ENCODE data around the gene U2AF1L4.

The U2AF1L4 gene

GRCh38 chr19:35756377-35757230 is 11.4 kb upstream of the U2AF1L4 start, which contains the start of gene HSPB6:
HSPB6 (minus strand) TSS chr19:35757029; CDS start chr19:35757008, 21 bp downstream.
- Histone ChIP-seq H3K4me3 (ENCODE audit: extremely low read depth, insufficient read depth, low read length, poor library complexity, severe bottlenecking) (peak within 1 kb of the TSS; percentile 93), H3K4me1 (ENCODE audit: control insufficient read depth, insufficient read depth, low read length, poor library complexity, severe bottlenecking) (peaks cover 18% of the 10 kb centered on the region), H3K36me3 (ENCODE audit: control insufficient read depth, insufficient read depth, low read length) (peaks cover 63% of the 10 kb centered on the region), H3K9me3 (ENCODE audit: control insufficient read depth, low read length) (no peaks in the 10 kb centered on the region), H3K27ac (ENCODE audit: low read depth, low read length, severe bottlenecking) (peak within 1 kb of the TSS; percentile 98)
- 94 to 96% methylated on average over 32 to 50 of the region's 52 CpGs for WGBS, 2 experiments (ENCODE audit: insufficient coverage in 2 of 2)

- peaks cover 18% of the 10 kb centered on the region for H3K4me1 ChIP-seq (ENCODE audit: control insufficient read depth, insufficient read depth, low read length, poor library complexity, severe bottlenecking)
- no peak overlapping the region for H3K4me3 ChIP-seq (ENCODE audit: extremely low read depth, insufficient read depth, low read length, poor library complexity, severe bottlenecking)
- 76 to 80% methylated on average over 29 to 54 of the region's 74 CpGs for WGBS, 2 experiments (ENCODE audit: insufficient coverage in 2 of 2)
- H3K36me3 ChIP-seq (ENCODE audit: control insufficient read depth, insufficient read depth, low read length): peaks cover 59% of the 10 kb centered on the region
- H3K27ac ChIP-seq (ENCODE audit: low read depth, low read length, severe bottlenecking): peak overlapping the region; percentile 98
- H3K9me3 ChIP-seq (ENCODE audit: control insufficient read depth, low read length): no peaks in the 10 kb centered on the region
These were observed 10.5 kb upstream of the U2AF1L4 start for GRCh38 chr19:35755550-35756376.

- H3K9me3 ChIP-seq (ENCODE audit: control insufficient read depth, low read length): no peaks in the 10 kb centered on the region
These were observed 9.9 kb upstream of the U2AF1L4 start for GRCh38 chr19:35755131-35755549.

GRCh38 chr19:35754370-35755130 is 9.3 kb upstream of the U2AF1L4 start:
- H3K4me3 ChIP-seq (ENCODE audit: extremely low read depth, insufficient read depth, low read length, poor library complexity, severe bottlenecking): no peak overlapping the region
- H3K27ac ChIP-seq (ENCODE audit: low read depth, low read length, severe bottlenecking): no peak overlapping the region
- peaks cover 18% of the 10 kb centered on the region for H3K4me1 ChIP-seq (ENCODE audit: control insufficient read depth, insufficient read depth, low read length, poor library complexity, severe bottlenecking)
- peaks cover 46% of the 10 kb centered on the region for H3K36me3 ChIP-seq (ENCODE audit: control insufficient read depth, insufficient read depth, low read length)
- no peaks in the 10 kb centered on the region for H3K9me3 ChIP-seq (ENCODE audit: control insufficient read depth, low read length)
- WGBS, 2 experiments (ENCODE audit: insufficient coverage in 2 of 2): 91 to 95% methylated on average over 8 to 9 of the region's 13 CpGs

More at GRCh38 chr19:35755131-35755549, 9.9 kb upstream of the U2AF1L4 start:
- peaks cover 52% of the 10 kb centered on the region for H3K36me3 ChIP-seq (ENCODE audit: control insufficient read depth, insufficient read depth, low read length)
- no peak overlapping the region for H3K4me3 ChIP-seq (ENCODE audit: extremely low read depth, insufficient read depth, low read length, poor library complexity, severe bottlenecking)
- no peak overlapping the region for H3K27ac ChIP-seq (ENCODE audit: low read depth, low read length, severe bottlenecking)
- WGBS, 2 experiments (ENCODE audit: insufficient coverage in 2 of 2): 84 to 85% methylated on average over 14 to 17 of the region's 17 CpGs
- peaks cover 18% of the 10 kb centered on the region for H3K4me1 ChIP-seq (ENCODE audit: control insufficient read depth, insufficient read depth, low read length, poor library complexity, severe bottlenecking)

- 98% methylated on average over 18 of the region's 20 CpGs for WGBS, 2 experiments (ENCODE audit: insufficient coverage in 2 of 2)
- Histone ChIP-seq H3K27ac (ENCODE audit: low read depth, low read length, severe bottlenecking) (no peak overlapping the region), H3K9me3 (ENCODE audit: control insufficient read depth, low read length) (no peaks in the 10 kb centered on the region), H3K4me1 (ENCODE audit: control insufficient read depth, insufficient read depth, low read length, poor library complexity, severe bottlenecking) (peaks cover 15% of the 10 kb centered on the region), H3K4me3 (ENCODE audit: extremely low read depth, insufficient read depth, low read length, poor library complexity, severe bottlenecking) (no peak overlapping the region), H3K36me3 (ENCODE audit: control insufficient read depth, insufficient read depth, low read length) (peaks cover 41% of the 10 kb centered on the region)
These were observed 8.6 kb upstream of the U2AF1L4 start for GRCh38 chr19:35753634-35754369.

GRCh38 chr19:35752746-35753350 is 7.6 kb upstream of the U2AF1L4 start:
- H3K27ac ChIP-seq (ENCODE audit: low read depth, low read length, severe bottlenecking): no peak overlapping the region
- H3K9me3 ChIP-seq (ENCODE audit: control insufficient read depth, low read length): no peaks in the 10 kb centered on the region
- H3K36me3 ChIP-seq (ENCODE audit: control insufficient read depth, insufficient read depth, low read length): peaks cover 41% of the 10 kb centered on the region
- H3K4me3 ChIP-seq (ENCODE audit: extremely low read depth, insufficient read depth, low read length, poor library complexity, severe bottlenecking): no peak overlapping the region
- H3K4me1 ChIP-seq (ENCODE audit: control insufficient read depth, insufficient read depth, low read length, poor library complexity, severe bottlenecking): peaks cover 15% of the 10 kb centered on the region
- WGBS, 2 experiments (ENCODE audit: insufficient coverage in 2 of 2): 97% methylated on average over 12 of the region's 20 CpGs

- 83 to 90% methylated on average over 6 to 7 of the region's 14 CpGs for WGBS, 2 experiments (ENCODE audit: insufficient coverage in 2 of 2)
- H3K36me3 ChIP-seq (ENCODE audit: control insufficient read depth, insufficient read depth, low read length): peaks cover 44% of the 10 kb centered on the region
These were observed 6.9 kb upstream of the U2AF1L4 start for GRCh38 chr19:35751839-35752745.

GRCh38 chr19:35750167-35750566 is 4.9 kb upstream of the U2AF1L4 start:
- H3K27ac ChIP-seq (ENCODE audit: low read depth, low read length, severe bottlenecking): no peak overlapping the region
- peaks cover 42% of the 10 kb centered on the region for H3K36me3 ChIP-seq (ENCODE audit: control insufficient read depth, insufficient read depth, low read length)
- H3K9me3 ChIP-seq (ENCODE audit: control insufficient read depth, low read length): no peaks in the 10 kb centered on the region
- H3K4me3 ChIP-seq (ENCODE audit: extremely low read depth, insufficient read depth, low read length, poor library complexity, severe bottlenecking): no peak overlapping the region
- WGBS, 2 experiments (ENCODE audit: insufficient coverage in 2 of 2): 93 to 100% methylated on average over 1 to 5 of the region's 5 CpGs
- peaks cover 7% of the 10 kb centered on the region for H3K4me1 ChIP-seq (ENCODE audit: control insufficient read depth, insufficient read depth, low read length, poor library complexity, severe bottlenecking)

More at GRCh38 chr19:35751839-35752745, 6.9 kb upstream of the U2AF1L4 start:
- Histone ChIP-seq H3K9me3 (ENCODE audit: control insufficient read depth, low read length) (no peaks in the 10 kb centered on the region), H3K4me1 (ENCODE audit: control insufficient read depth, insufficient read depth, low read length, poor library complexity, severe bottlenecking) (peaks cover 14% of the 10 kb centered on the region), H3K4me3 (ENCODE audit: extremely low read depth, insufficient read depth, low read length, poor library complexity, severe bottlenecking) (no peak overlapping the region), H3K27ac (ENCODE audit: low read depth, low read length, severe bottlenecking) (no peak overlapping the region)

All from mesodermal cell (in vitro differentiated cells).